Uterus (tissue), 4 donors: ENCODE measurements around the gene FAM167B. TPM values are rescaled to one million over a fixed set of nuclear protein-coding genes. Genes with fewer than 3 reads are reported as not detected.

Experiments used
- DNase-seq, 2 donors: peaks; one replicate each; pipeline ENCODE4 v3.0.0-alpha.2; 2019 to 2020
- H3K27ac ChIP-seq, 2 donors: fragments of 200-600 bp; sonication (generic); 1 replicate in 1 of 2; 2 replicates in 1 of 2; pipeline ENCODE4 v1.5.1; 2016 to 2018
- H3K27me3 ChIP-seq, 2 donors: fragments of 200-600 bp; sonication (generic); one replicate each; pipeline ENCODE4 v1.5.1; 2018 to 2019; ENCODE audit warnings: control low read depth in 1 of 2
- H3K36me3 ChIP-seq, 2 donors: fragments of 200-600 bp; sonication (generic); one replicate each; pipeline ENCODE4 v1.5.1; 2019; ENCODE audit warnings: control low read depth in 1 of 2
- H3K4me1 ChIP-seq, 2 donors: fragments of 200-600 bp; sonication (generic); one replicate each; pipeline ENCODE4 v1.5.1; 2018 to 2019; ENCODE audit warnings: control low read depth in 1 of 2
- H3K4me3 ChIP-seq, 2 donors: fragments of 200-600 bp; sonication (generic); 1 replicate in 1 of 2; 2 replicates in 1 of 2; pipeline ENCODE4 v1.5.1; 2018 to 2019; ENCODE audit warnings: mild to moderate bottlenecking in 1 of 2
- H3K9me3 ChIP-seq, 2 donors: fragments of 200-600 bp; sonication (generic); one replicate each; pipeline ENCODE4 v1.5.1; 2019; ENCODE audit warnings: control low read depth in 1 of 2
- POLR2A ChIP-seq, 2 donors: fragments of 450-650 bp; IDR thresholded peaks; one replicate each; pipeline ENCODE4 v1.6.1; 2016; ENCODE audit warnings: antibody characterized with exemption in 2 of 2, mild to moderate bottlenecking in 1 of 2, moderate library complexity in 1 of 2
- intact Hi-C: fragments of 100-400 bp; cut with DNase I; formaldehyde crosslinking; loops from one replicate; pipeline ENCODE4 v1.15.1; 2023; ENCODE audit warnings: low total_unique reads
- total RNA-seq, 4 donors: library from RNA; depleted of rRNA in 3 of 4; stranded (reverse); fragments of >200 nt in 3 of 4; gene quantifications; one replicate each; pipeline versions ENCODE4 v1.1.0 to v1.2.4, GENCODE V29; 2014 to 2023
- TF ChIP-seq, protein P1 (sequence below), 4 experiments: fragments of 200-600 bp in 2 of 4; fragments of 450-650 bp in 2 of 4; sonication (generic) in 2 of 4; IDR thresholded peaks; one replicate each; pipeline ENCODE4 v1.5.1; 2016 to 2019; ENCODE audit warnings: antibody characterized with exemption in 4 of 4, mild to moderate bottlenecking in 2 of 4, moderate library complexity in 1 of 4
- donor health status: DM: yes; HTN: yes; CAD: no.

Gene FAM167B
- total RNA-seq, 4 donors from 2014 or later: 1.2 to 29.0 (median 13.1) TPM; not detected in 1

DNA sequence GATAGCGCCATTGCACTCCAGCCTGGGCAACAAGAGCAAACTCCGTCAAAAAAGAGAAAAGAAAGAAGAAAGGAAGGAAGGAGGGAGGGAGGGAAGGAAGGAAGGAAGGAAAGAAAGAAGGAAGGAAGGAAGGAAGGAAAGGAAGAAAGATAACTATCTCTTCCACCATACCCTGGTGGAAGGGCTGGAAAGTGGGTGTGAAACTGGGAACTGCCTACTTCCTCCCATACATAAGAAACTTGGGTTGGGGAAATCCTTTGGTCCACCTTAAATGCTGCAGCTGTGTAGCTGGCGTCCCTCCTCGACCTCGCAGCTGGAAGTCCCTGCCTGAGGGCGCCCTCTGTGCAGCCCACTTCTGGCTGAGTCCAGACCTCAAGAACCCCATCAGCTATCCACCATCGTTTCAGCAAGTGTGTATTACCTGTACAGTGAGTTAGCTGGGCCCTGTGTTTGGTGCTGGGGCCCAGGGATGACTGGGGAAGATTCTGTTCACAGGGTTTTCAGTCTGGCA lies 4.6 kb upstream of the FAM167B start:
- H3K4me1 ChIP-seq: peaks cover 0 to 6% of the 10 kb centered on the region in 2 donors
- intact Hi-C loops: loop anchor here (10.0 kb wide), 1 partner anchor 72 kb away; no protein-coding TSS in a partner anchor
- peak in 1 of 2 donors; percentile 29 for DNase-seq
- H3K4me3 ChIP-seq: no peak overlapping the region
- H3K27me3 ChIP-seq: no peaks in the 10 kb centered on the region
- no peaks in the 10 kb centered on the region for H3K9me3 ChIP-seq
- H3K27ac ChIP-seq: peak overlapping the region in 1 of 2 donors; percentile 85
- H3K36me3 ChIP-seq: no peaks in the 10 kb centered on the region
- TF ChIP-seq, protein P1, sequence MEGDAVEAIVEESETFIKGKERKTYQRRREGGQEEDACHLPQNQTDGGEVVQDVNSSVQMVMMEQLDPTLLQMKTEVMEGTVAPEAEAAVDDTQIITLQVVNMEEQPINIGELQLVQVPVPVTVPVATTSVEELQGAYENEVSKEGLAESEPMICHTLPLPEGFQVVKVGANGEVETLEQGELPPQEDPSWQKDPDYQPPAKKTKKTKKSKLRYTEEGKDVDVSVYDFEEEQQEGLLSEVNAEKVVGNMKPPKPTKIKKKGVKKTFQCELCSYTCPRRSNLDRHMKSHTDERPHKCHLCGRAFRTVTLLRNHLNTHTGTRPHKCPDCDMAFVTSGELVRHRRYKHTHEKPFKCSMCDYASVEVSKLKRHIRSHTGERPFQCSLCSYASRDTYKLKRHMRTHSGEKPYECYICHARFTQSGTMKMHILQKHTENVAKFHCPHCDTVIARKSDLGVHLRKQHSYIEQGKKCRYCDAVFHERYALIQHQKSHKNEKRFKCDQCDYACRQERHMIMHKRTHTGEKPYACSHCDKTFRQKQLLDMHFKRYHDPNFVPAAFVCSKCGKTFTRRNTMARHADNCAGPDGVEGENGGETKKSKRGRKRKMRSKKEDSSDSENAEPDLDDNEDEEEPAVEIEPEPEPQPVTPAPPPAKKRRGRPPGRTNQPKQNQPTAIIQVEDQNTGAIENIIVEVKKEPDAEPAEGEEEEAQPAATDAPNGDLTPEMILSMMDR (IDR thresholded peaks at IDR 0.05): no peak
- TF ChIP-seq POLR2A (IDR thresholded peaks at IDR 0.05): no peak

DNA sequence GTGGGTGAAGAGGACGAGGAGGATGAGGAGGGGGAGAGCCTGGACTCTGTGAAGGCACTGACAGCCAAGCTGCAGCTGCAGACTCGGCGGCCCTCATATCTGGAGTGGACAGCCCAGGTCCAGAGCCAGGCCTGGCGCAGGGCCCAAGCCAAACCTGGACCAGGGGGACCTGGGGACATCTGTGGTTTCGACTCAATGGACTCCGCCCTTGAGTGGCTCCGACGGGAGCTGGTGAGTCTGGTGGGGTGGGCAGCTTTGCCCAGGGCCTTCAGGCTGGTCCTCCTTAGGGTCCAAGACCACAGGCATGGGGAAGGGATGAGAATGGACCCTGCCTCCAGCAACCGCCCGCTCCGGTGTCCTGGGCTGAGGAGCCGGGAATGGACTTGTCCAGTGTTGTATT lies 430 bp downstream of the FAM167B start:
- no peak overlapping the region for H3K4me3 ChIP-seq
- H3K27me3 ChIP-seq: no peaks in the 10 kb centered on the region
- no peaks in the 10 kb centered on the region for H3K36me3 ChIP-seq
- peak in 1 of 2 donors; percentile 21 for DNase-seq
- H3K9me3 ChIP-seq: no peaks in the 10 kb centered on the region
- intact Hi-C loops: loop anchor here (10.0 kb wide), 1 partner anchor 67 kb away; no protein-coding TSS in a partner anchor
- TF ChIP-seq, protein P1 (IDR thresholded peaks at IDR 0.05): no peak
- TF ChIP-seq POLR2A (IDR thresholded peaks at IDR 0.05): no peak
- peak overlapping the region; percentile 67 for H3K27ac ChIP-seq
- H3K4me1 ChIP-seq: no peaks in the 10 kb centered on the region

DNA sequence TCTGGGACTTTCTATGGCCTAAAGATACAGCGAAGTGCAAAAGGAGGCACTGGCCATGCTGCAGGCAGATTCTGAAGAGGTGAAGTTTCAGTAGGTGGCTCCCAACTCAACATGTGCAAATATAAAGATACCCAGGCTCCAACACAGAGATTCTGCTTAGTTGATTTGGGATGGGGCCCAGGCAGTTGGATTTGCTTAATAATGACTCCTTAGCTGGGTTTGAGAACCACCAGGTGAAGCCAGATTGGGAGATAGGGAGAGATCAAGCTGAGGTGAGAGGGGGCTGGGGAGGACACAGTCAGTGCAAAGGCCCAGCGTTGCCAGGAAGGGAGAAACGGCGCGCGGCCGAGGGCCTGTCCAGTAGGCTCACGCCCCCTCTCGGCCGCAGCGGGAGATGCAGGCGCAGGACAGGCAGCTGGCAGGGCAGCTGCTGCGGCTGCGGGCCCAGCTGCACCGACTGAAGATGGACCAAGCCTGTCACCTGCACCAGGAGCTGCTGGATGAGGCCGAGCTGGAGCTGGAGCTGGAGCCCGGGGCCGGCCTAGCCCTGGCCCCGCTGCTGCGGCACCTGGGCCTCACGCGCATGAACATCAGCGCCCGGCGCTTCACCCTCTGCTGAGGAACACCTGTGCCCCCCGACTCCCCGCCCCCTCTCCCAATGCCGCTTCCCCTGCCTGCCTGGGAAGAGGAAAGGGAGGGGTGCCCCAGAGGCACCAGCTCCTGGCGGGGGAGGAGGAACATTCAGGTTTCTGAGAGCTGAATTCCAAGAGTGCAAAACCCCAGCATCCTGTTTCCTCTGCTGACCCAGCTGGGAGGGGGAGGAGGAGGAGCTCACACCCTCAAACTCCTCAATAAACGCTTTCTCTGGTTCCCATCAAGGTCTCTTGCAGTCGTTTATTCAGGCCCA lies 1.2 kb downstream of the FAM167B start:
- Histone ChIP-seq H3K36me3 (no peaks in the 10 kb centered on the region), H3K4me3 (no peak overlapping the region), H3K27ac (peak overlapping the region; percentile 67), H3K27me3 (no peaks in the 10 kb centered on the region), H3K4me1 (no peaks in the 10 kb centered on the region), H3K9me3 (no peaks in the 10 kb centered on the region)
- intact Hi-C loops: loop anchor here (10.0 kb wide), 1 partner anchor 67 kb away; no protein-coding TSS in a partner anchor
- no peak for TF ChIP-seq POLR2A (IDR thresholded peaks at IDR 0.05)
- TF ChIP-seq, protein P1 (IDR thresholded peaks at IDR 0.05): peak; percentile 61 to 84 (median 82)
- DNase-seq: peak; percentile 73 to 84

DNA sequence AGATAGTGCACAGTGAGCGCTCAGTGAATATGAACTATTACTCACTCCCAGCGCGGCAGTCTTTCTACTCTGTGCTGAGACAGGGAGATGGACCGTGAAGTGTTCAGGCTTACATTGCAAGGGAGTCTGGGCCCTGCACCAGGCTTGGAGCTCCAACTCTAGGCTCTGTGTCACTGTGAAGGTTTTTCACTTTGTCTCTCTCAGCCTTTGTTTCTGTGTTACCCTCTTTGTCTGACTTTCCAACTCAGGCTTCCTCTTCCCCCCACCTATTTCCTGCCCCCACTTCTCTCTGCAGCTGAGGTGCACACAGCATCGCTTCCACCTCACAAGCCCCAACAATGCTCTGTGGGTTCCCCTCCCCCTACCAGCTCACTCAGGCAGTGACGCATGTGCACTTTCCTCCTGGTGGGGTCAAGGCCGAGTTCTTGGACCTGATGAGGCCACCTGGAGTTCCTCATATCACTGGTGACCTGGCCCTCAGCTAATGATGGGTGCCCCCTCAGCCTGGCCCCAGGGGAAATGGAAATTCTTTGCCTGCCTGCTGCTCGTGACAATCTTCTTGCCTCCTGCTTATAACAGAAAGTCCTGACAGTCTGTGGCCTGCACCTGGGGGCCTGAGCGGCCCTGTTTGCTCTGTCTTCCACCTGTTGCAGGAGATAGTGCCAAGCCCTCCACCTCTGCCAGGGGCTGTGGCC lies 3.0 kb downstream of the FAM167B start:
- H3K36me3 ChIP-seq: no peaks in the 10 kb centered on the region
- peak; percentile 30 to 77 for DNase-seq
- H3K27me3 ChIP-seq: no peaks in the 10 kb centered on the region
- intact Hi-C loops: loop anchor here (10.0 kb wide), 1 partner anchor 65 kb away; no protein-coding TSS in a partner anchor
- H3K4me1 ChIP-seq: no peaks in the 10 kb centered on the region
- H3K27ac ChIP-seq: peak overlapping the region; percentile 45 to 67
- H3K4me3 ChIP-seq: no peak overlapping the region
- no peaks in the 10 kb centered on the region for H3K9me3 ChIP-seq
- TF ChIP-seq, protein P1 (IDR thresholded peaks at IDR 0.05): no peak
- no peak for TF ChIP-seq POLR2A (IDR thresholded peaks at IDR 0.05)
